Renal cortical epithelial cell (primary cell): ENCODE data around the gene WDR89. TPM values are rescaled to one million over a fixed set of nuclear protein-coding genes. Genes with fewer than 3 reads are reported as not detected.
"Not testable (repeated sequence)": the region's sequence is repeated elsewhere in the genome, so short reads cannot be mapped to it uniquely, and the experiment has no call there.

Experiments used
- DNase-seq: peaks from one replicate; pipeline ENCODE4 v3.0.0-alpha.2; 2011; ENCODE audit warnings: low read depth
- total RNA-seq: library from RNA; depleted of rRNA; stranded (reverse); fragments of >200 nt; gene quantifications from 2 replicates; pipeline ENCODE4 v1.2.3, GENCODE V29; 2014

Gene WDR89
- total RNA-seq, 1 donor from 2014 or later = 26.0 TPM

GRCh38 chr14:63652406-63652805 is 10.7 kb upstream of the WDR89 start:
- DNase-seq = no peak

GRCh38 chr14:63650256-63650952 is 8.7 kb upstream of the WDR89 start:
- DNase-seq = peak; percentile 35

- DNase-seq = no peak
These were observed 6.2 kb upstream of the WDR89 start for GRCh38 chr14:63647696-63648410.

- DNase-seq = no peak
These were observed 3.1 kb upstream of the WDR89 start for GRCh38 chr14:63644741-63645140.

- DNase-seq = no peak
These were observed 1.1 kb upstream of the WDR89 start for GRCh38 chr14:63642656-63643382.

GRCh38 chr14:63642229-63642611 is 549 bp upstream of the WDR89 start:
- DNase-seq = peak; percentile 95

GRCh38 chr14:63638493-63638892 is 3.2 kb downstream of the WDR89 start:
- no peak for DNase-seq

- DNase-seq = not testable (repeated sequence)
These were observed 5.5 kb downstream of the WDR89 start for GRCh38 chr14:63636094-63636635.

GRCh38 chr14:63633801-63634200 is 7.9 kb downstream of the WDR89 start:
- no peak for DNase-seq

GRCh38 chr14:63632932-63633514 is 8.6 kb downstream of the WDR89 start:
- DNase-seq = peak; percentile 36

- DNase-seq = no peak
These were observed 17.0 kb downstream of the WDR89 start for GRCh38 chr14:63624701-63625100.

GRCh38 chr14:63624203-63624602 is 17.5 kb downstream of the WDR89 start:
- DNase-seq = no peak

- DNase-seq = not testable (repeated sequence)
These were observed 19.7 kb downstream of the WDR89 start for GRCh38 chr14:63621975-63622374.

GRCh38 chr14:63616015-63616414 is 25.7 kb downstream of the WDR89 start:
- peak; percentile 15 for DNase-seq

- DNase-seq = no peak
These were observed 26.9 kb downstream of the WDR89 start for GRCh38 chr14:63614679-63615363.

GRCh38 chr14:63611078-63611477 is 30.6 kb downstream of the WDR89 start:
- no peak for DNase-seq

GRCh38 chr14:63605041-63605532 is 36.6 kb downstream of the WDR89 start:
- peak; percentile 15 for DNase-seq

- DNase-seq = peak; percentile 76
These were observed 37.0 kb downstream of the WDR89 start for GRCh38 chr14:63604626-63605025.

GRCh38 chr14:63603749-63604277 is 37.9 kb downstream of the WDR89 start:
- peak; percentile 40 for DNase-seq

GRCh38 chr14:63598807-63599206 is 42.9 kb downstream of the WDR89 start:
- no peak for DNase-seq
